Mammary epithelial cell (primary cell): ENCODE results near the gene NEU1.

Experiments
- EZH2 ChIP-seq: IDR thresholded peaks from 2 replicates; pipeline ENCODE4 v1.6.1; 2012; ENCODE audit warnings: low read length, inconsistent platforms, borderline replicate concordance
- TF ChIP-seq, protein P1 (sequence below), 2 donors: IDR thresholded peaks in 1 of 2; conservative IDR thresholded peaks in 1 of 2; 2 replicates each; pipeline ENCODE4 v1.5.1; 2011 to 2012; ENCODE audit warnings: inconsistent platforms in 2 of 2, low read length in 2 of 2, mild to moderate bottlenecking in 2 of 2, control low read depth in 1 of 2, low read depth in 1 of 2; ENCODE audit not compliant: insufficient read depth in 1 of 2; ENCODE audit errors: extremely low read depth in 1 of 2

DNA sequence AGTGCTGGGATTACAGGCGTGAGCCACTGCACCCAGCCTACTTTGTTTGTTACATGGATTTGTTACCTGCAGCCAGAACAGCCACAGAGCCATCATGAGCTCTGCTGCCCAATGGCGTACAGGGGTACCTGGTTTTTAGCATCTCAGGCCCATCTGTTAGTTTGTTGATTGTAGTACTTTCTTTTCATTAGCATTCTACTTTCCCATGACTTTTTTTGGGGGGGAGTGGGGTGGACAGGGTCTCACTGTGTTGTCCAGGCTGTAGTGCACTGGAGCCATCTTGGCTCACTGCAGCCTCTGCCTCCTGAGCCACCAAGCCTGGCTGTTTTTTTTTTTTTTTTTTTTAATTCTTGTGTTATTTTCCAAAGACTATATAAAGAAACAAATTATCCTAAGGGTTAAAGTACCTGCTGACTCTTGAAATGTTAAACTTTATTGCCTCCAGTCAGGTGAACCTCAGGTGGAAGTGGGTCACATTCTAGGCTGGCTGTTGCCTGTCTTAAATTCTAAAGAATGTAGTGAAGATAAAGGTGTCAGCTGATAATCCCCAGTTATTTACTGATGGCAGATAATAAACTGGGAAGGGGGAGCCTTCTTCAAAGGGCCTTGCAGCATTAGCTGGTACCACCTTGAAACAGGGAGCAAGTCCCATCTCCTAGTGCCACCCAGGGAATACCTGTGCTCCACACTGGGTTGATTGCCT lies 15.2 kb downstream of the NEU1 start:
- TF ChIP-seq EZH2 = no peak
- TF ChIP-seq, protein P1, sequence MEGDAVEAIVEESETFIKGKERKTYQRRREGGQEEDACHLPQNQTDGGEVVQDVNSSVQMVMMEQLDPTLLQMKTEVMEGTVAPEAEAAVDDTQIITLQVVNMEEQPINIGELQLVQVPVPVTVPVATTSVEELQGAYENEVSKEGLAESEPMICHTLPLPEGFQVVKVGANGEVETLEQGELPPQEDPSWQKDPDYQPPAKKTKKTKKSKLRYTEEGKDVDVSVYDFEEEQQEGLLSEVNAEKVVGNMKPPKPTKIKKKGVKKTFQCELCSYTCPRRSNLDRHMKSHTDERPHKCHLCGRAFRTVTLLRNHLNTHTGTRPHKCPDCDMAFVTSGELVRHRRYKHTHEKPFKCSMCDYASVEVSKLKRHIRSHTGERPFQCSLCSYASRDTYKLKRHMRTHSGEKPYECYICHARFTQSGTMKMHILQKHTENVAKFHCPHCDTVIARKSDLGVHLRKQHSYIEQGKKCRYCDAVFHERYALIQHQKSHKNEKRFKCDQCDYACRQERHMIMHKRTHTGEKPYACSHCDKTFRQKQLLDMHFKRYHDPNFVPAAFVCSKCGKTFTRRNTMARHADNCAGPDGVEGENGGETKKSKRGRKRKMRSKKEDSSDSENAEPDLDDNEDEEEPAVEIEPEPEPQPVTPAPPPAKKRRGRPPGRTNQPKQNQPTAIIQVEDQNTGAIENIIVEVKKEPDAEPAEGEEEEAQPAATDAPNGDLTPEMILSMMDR (conservative IDR thresholded peaks at IDR 0.05 in 1 of 2, IDR thresholded peaks at IDR 0.05 in 1 of 2; ENCODE audit: extremely low read depth in 1 of 2, insufficient read depth in 1 of 2, low read depth in 1 of 2, low read length in 2 of 2) = no peak
